Muscle of leg (tissue), 16 donors: ENCODE data around the gene CCDC182. TPM values are rescaled to one million over a fixed set of nuclear protein-coding genes. Genes with fewer than 3 reads are reported as not detected.

Experiments used
- DNase-seq: peaks from one replicate; pipeline ENCODE4 v3.0.0; 2013
- H3K27ac ChIP-seq: one replicate; pipeline ENCODE4 v1.5.1; 2013; ENCODE audit warnings: mild to moderate bottlenecking, low read length, control low read depth
- H3K27me3 ChIP-seq: one replicate; pipeline ENCODE4 v1.6.1; 2013; ENCODE audit warnings: low read length; ENCODE audit not compliant: control insufficient read depth, insufficient read depth
- H3K36me3 ChIP-seq: one replicate; pipeline ENCODE4 v1.6.1; 2013; ENCODE audit warnings: low read length; ENCODE audit not compliant: control insufficient read depth, insufficient read depth
- H3K4me1 ChIP-seq: one replicate; pipeline ENCODE4 v1.6.1; 2013; ENCODE audit warnings: low read length; ENCODE audit not compliant: control insufficient read depth, insufficient read depth
- H3K4me3 ChIP-seq: one replicate; pipeline ENCODE4 v1.5.1; 2013; ENCODE audit warnings: low read length, control low read depth
- H3K9me3 ChIP-seq: replicated peaks from 2 replicates; pipeline ENCODE4 v1.6.1; 2013; ENCODE audit warnings: low read depth, low read length; ENCODE audit not compliant: control insufficient read depth
- WGBS: methylation state at CpG from one replicate; pipeline ENCODE4 v1.1.5; 2013; ENCODE audit warnings: missing lambda C conversion rate; ENCODE audit not compliant: insufficient coverage; 5-methylcytosine and 5-hydroxymethylcytosine counted together
- long read RNA-seq, 11 donors: transcript quantifications; one replicate each; lab custom pipeline, GENCODE V29; 2026
- polyA plus RNA-seq, 8 donors: library from polyadenylated mRNA; unstranded; fragments of 120-200 nt; gene quantifications; one replicate each; pipeline versions ENCODE4 v1.2.1 to v1.2.3, GENCODE V29; 2013; ENCODE audit warnings: inconsistent platforms in 1 of 8, low replicate concordance in 1 of 8; ENCODE audit not compliant: insufficient read length in 8 of 8, insufficient read depth in 1 of 8
- total RNA-seq: library from RNA; stranded (reverse); fragments of 120-200 nt; gene quantifications from one replicate; pipeline ENCODE4 v1.2.4, GENCODE V29; 2013

The CCDC182 gene
- total RNA-seq (not detected), polyA plus RNA-seq (not detected)
- long read RNA-seq, donor 1 = 0 reads
- long read RNA-seq, donor 2 = 0 reads
- long read RNA-seq, donor 3 = 0 reads
- long read RNA-seq, donor 4 = 0 reads
- long read RNA-seq, donor 5, partial matches to known transcripts = 0 of 1 reads
- long read RNA-seq, donor 5, other reads (novel, unspliced or antisense) = 0 of 1 reads
- long read RNA-seq, donor 6 = 0 reads
- long read RNA-seq, donor 7 = 0 reads
- long read RNA-seq, donor 8 = 0 reads
- long read RNA-seq, donor 9 = 0 reads
- long read RNA-seq, donor 10 = 0 reads
- long read RNA-seq, donor 11 = 0 reads

DNA sequence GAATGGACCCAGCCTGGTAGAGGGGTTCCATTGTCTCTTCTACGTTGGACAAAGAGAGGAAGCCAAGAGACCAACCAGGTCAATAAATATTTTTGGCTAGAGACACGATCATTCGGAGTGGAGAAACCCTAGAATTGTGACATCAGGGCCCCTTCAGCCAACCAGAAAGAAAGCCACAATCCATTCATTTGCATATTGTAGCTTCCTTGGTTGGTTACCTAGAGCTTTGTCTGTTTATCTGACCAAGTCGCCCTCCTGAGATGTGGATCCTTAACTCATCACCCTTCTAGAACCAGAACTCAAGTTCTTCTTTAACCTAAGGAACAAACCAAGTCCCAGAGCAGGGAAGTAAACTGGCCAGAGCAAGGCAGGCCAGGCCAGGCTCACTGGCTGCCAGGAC lies at the start of gene CCDC182:
Gene CCDC182, minus strand, starts transcription at position 58 of the 400 bp plus-strand sequence. Its CDS starts 27 bp downstream, at position 31.
- peaks cover 1% of the 10 kb centered on the region for H3K4me1 ChIP-seq
- peaks cover 14% of the 10 kb centered on the region for H3K27me3 ChIP-seq
- no peaks in the 10 kb centered on the region for H3K36me3 ChIP-seq
- no peak within 1 kb of the TSS for H3K27ac ChIP-seq
- no peak within 1 kb of the TSS for H3K4me3 ChIP-seq
- no peak for DNase-seq
- WGBS = 60% methylated on average over 3 of the region's 4 CpGs
- H3K9me3 ChIP-seq = no peaks in the 10 kb centered on the region

DNA sequence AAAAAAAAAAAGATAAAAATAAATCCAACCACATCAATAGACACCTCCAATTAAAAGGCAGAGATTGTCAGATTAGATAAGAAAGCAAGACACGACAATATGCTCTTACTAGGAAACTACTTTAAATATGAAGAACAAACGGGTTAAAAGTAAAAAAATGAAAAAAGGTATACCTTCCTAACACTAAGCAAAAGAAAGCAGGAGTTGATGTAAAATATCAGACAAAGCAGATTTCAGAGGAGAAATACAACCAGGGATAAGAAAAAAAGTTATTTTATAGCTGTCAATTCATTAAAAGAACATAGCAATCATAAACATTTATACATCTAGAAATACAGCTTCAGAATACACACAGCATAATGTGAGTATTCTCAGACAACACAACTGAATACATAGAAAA lies 49.7 kb upstream of the CCDC182 start:
- H3K27ac ChIP-seq = no peak overlapping the region
- H3K27me3 ChIP-seq = peaks cover 3% of the 10 kb centered on the region
- no peaks in the 10 kb centered on the region for H3K4me1 ChIP-seq
- no peak overlapping the region for H3K4me3 ChIP-seq
- no CpG with 5 or more reads among the region's 2 CpGs for WGBS
- DNase-seq = no peak
- H3K36me3 ChIP-seq = no peaks in the 10 kb centered on the region
- H3K9me3 ChIP-seq = no peaks in the 10 kb centered on the region

- no peaks in the 10 kb centered on the region for H3K36me3 ChIP-seq
- DNase-seq = no peak
- peaks cover 10% of the 10 kb centered on the region for H3K4me1 ChIP-seq
- no peak overlapping the region for H3K4me3 ChIP-seq
- H3K9me3 ChIP-seq = no peaks in the 10 kb centered on the region
- H3K27ac ChIP-seq = no peak overlapping the region
- peaks cover 11% of the 10 kb centered on the region for H3K27me3 ChIP-seq
- no CpG with 5 or more reads among the region's 4 CpGs for WGBS
Measured at GRCh38 chr17:57788725-57789124, 43.6 kb upstream of the CCDC182 start.

DNA sequence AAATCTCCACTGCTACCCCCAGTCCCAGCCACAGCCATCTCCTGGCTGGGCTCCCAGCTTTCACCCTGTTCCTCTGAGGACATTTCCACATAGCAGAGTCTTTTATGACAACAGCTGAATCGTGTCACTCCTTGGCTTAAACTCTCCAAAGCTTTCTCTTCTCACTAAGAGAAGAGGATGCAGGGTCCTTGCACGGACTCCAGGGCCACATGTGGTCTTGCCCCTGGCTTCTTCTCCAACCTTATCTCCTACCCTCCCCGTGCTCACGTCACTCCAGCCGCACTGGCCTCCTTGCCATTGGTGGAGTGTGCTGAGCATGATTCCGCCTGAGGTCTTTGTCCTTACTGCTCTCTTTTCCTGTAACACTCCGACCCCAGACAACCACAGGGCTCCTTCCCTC lies 39.9 kb upstream of the CCDC182 start:
- peaks cover 10% of the 10 kb centered on the region for H3K27me3 ChIP-seq
- no peaks in the 10 kb centered on the region for H3K36me3 ChIP-seq
- H3K4me3 ChIP-seq = no peak overlapping the region
- no peak overlapping the region for H3K27ac ChIP-seq
- peak; percentile 18 for DNase-seq
- peaks cover 34% of the 10 kb centered on the region for H3K4me1 ChIP-seq
- 75% methylated on average over 5 of the region's 7 CpGs for WGBS
- H3K9me3 ChIP-seq = no peaks in the 10 kb centered on the region

- no peak for DNase-seq
- 71% methylated on average over 15 of the region's 15 CpGs for WGBS
- H3K27me3 ChIP-seq = peaks cover 6% of the 10 kb centered on the region
- no peaks in the 10 kb centered on the region for H3K36me3 ChIP-seq
- no peaks in the 10 kb centered on the region for H3K9me3 ChIP-seq
- H3K4me3 ChIP-seq = no peak overlapping the region
- H3K27ac ChIP-seq = no peak overlapping the region
- H3K4me1 ChIP-seq = peaks cover 34% of the 10 kb centered on the region
Measured at GRCh38 chr17:57784226-57784895, 39.3 kb upstream of the CCDC182 start.

DNA sequence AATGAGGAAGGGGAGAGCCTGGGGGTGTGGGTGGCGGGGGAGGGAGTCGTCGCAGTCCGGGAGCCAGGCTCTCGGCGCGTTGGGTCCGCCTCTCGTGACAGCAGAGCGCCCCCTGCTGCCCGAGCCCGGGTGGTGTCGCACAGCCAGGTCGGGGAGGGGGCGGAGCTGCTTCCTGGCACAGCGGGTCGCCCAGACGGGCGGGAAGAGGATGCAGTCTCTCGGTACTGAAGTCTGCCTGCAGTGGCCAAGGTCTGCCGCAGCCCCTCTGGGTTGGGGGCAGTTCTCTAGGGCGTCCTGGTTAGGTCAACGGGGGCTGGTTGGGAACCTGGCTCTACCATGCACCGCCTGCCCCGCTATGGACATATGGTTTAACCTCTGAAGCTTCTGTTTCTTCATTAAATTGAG lies 38.2 kb upstream of the CCDC182 start:
- H3K4me1 ChIP-seq = peaks cover 34% of the 10 kb centered on the region
- H3K27me3 ChIP-seq = peaks cover 4% of the 10 kb centered on the region
- H3K4me3 ChIP-seq = no peak overlapping the region
- H3K27ac ChIP-seq = no peak overlapping the region
- no peaks in the 10 kb centered on the region for H3K36me3 ChIP-seq
- peak; percentile 61 for DNase-seq
- H3K9me3 ChIP-seq = no peaks in the 10 kb centered on the region
- WGBS = 2% methylated on average over 20 of the region's 25 CpGs

- peaks cover 34% of the 10 kb centered on the region for H3K4me1 ChIP-seq
- H3K27me3 ChIP-seq = peaks cover 2% of the 10 kb centered on the region
- H3K36me3 ChIP-seq = no peaks in the 10 kb centered on the region
- H3K27ac ChIP-seq = peak overlapping the region; percentile 23
- 25% methylated on average over 16 of the region's 20 CpGs for WGBS
- H3K9me3 ChIP-seq = no peaks in the 10 kb centered on the region
- DNase-seq = peak; percentile 72
- no peak overlapping the region for H3K4me3 ChIP-seq
Measured at GRCh38 chr17:57782647-57783337, 37.7 kb upstream of the CCDC182 start.

- Histone ChIP-seq H3K4me3 (no peak overlapping the region), H3K27me3 (no peaks in the 10 kb centered on the region), H3K36me3 (no peaks in the 10 kb centered on the region), H3K9me3 (no peaks in the 10 kb centered on the region), H3K4me1 (peaks cover 34% of the 10 kb centered on the region), H3K27ac (peak overlapping the region; percentile 60)
- peak; percentile 57 for DNase-seq
- WGBS = 13% methylated on average over 4 of the region's 6 CpGs
Measured at GRCh38 chr17:57782062-57782490, 37.0 kb upstream of the CCDC182 start.

DNA sequence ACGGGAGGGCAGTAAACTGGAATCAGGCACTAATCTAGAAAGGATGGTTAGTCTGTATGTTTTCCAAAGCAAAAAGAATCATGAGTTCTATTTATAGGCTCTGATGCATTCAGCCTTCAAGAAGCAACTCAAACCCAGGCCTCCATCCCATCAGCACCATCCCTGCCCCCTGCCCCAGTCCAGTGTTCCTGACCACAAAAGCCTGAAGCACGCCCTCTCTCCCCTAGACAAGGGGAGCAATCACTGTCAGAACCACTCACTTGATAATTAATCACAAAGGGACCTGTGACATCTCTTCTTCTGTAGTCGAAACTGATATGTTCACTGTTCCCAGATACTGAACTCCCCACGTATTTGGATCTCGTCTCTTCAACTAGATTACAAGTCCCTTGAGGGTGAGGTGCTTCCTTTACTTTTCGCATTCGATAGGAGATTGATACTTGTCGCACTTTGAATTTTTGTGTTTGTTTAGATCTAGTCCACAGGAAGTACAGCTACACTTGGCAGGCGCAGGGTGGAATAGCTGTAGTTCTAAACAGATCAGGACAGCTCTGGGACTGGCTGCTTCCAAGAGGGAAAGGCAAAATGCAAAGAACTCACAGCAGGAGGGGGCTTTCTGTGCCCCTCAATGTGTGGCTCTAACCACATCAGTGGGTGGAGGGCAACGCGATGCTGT lies 36.4 kb upstream of the CCDC182 start:
- H3K4me1 ChIP-seq = peaks cover 34% of the 10 kb centered on the region
- peak; percentile 33 for DNase-seq
- WGBS = 28% methylated on average over 7 of the region's 11 CpGs
- peak overlapping the region; percentile 60 for H3K27ac ChIP-seq
- H3K9me3 ChIP-seq = no peaks in the 10 kb centered on the region
- H3K36me3 ChIP-seq = no peaks in the 10 kb centered on the region
- no peak overlapping the region for H3K4me3 ChIP-seq
- no peaks in the 10 kb centered on the region for H3K27me3 ChIP-seq

- no peak overlapping the region for H3K27ac ChIP-seq
- H3K9me3 ChIP-seq = no peaks in the 10 kb centered on the region
- H3K36me3 ChIP-seq = no peaks in the 10 kb centered on the region
- H3K27me3 ChIP-seq = no peaks in the 10 kb centered on the region
- WGBS = no CpG with 5 or more reads among the region's 2 CpGs
- no peak for DNase-seq
- no peak overlapping the region for H3K4me3 ChIP-seq
- peaks cover 29% of the 10 kb centered on the region for H3K4me1 ChIP-seq
Measured at GRCh38 chr17:57779706-57780105, 34.6 kb upstream of the CCDC182 start.
